ENCODE measurements around the gene OVOL2. TPM values are rescaled to one million over a fixed set of nuclear protein-coding genes. Genes with fewer than 3 reads are reported as not detected.

Gene OVOL2
- total RNA-seq, 4 donors from 2014 or later: 28.4 to 87.6 (median 48.3) TPM

DNA sequence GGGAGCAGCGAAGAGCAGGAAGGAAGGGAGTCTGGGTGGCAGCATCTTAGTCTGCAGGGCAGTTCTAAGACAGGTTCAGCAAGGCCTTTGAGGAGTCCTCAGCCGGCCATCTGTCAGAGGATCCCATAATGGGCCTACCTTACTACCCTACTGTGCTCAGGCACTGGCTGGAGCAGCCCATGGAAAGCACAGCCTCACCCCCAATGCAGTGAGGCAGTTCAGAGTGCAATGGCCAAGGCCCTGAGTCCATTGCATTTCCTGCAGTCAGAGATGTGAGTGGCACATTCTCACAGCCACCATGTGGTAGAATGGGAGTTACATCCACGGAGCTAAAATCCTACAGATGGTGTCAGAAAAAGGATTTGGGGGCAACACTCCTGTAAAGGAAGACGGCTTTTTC is 19.4 kb upstream of the OVOL2 start:
- in situ Hi-C loops (cut with MboI; ENCODE audit: low pct_ligation_motif_present in 1 of 4, low pct_unique_long_range_greater_than_20kb in 1 of 4, low sequenced_read_pairs in 3 of 4) (no loop called here), intact Hi-C loops (cut with DNase I; ENCODE audit: low total_unique reads) (no loop called here)
- peak; percentile 12 for DNase-seq
- H3K27ac ChIP-seq: peak overlapping the region in 1 of 4 donors; percentile 13
- no peaks in the 10 kb centered on the region for H3K36me3 ChIP-seq
- H3K27me3 ChIP-seq: peaks cover 3% of the 10 kb centered on the region
- WGBS, 2 donors (ENCODE audit: low coverage in 1 of 2): 38 to 64% methylated on average over 1 to 4 of the region's 4 CpGs
- H3K4me3 ChIP-seq: no peak overlapping the region
- H3K9me3 ChIP-seq: no peaks in the 10 kb centered on the region
- H3K4me1 ChIP-seq: peaks cover 0 to 13% (median 6%) of the 10 kb centered on the region in 4 donors
- TF ChIP-seq POLR2AphosphoS5 (IDR thresholded peaks at IDR 0.05): no peak
- TF ChIP-seq EP300 (IDR thresholded peaks at IDR 0.05; ENCODE audit: low read depth): no peak
- no peak for TF ChIP-seq POLR2A (IDR thresholded peaks at IDR 0.05)
- TF ChIP-seq, protein P1, sequence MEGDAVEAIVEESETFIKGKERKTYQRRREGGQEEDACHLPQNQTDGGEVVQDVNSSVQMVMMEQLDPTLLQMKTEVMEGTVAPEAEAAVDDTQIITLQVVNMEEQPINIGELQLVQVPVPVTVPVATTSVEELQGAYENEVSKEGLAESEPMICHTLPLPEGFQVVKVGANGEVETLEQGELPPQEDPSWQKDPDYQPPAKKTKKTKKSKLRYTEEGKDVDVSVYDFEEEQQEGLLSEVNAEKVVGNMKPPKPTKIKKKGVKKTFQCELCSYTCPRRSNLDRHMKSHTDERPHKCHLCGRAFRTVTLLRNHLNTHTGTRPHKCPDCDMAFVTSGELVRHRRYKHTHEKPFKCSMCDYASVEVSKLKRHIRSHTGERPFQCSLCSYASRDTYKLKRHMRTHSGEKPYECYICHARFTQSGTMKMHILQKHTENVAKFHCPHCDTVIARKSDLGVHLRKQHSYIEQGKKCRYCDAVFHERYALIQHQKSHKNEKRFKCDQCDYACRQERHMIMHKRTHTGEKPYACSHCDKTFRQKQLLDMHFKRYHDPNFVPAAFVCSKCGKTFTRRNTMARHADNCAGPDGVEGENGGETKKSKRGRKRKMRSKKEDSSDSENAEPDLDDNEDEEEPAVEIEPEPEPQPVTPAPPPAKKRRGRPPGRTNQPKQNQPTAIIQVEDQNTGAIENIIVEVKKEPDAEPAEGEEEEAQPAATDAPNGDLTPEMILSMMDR (IDR thresholded peaks at IDR 0.05): no peak

DNA sequence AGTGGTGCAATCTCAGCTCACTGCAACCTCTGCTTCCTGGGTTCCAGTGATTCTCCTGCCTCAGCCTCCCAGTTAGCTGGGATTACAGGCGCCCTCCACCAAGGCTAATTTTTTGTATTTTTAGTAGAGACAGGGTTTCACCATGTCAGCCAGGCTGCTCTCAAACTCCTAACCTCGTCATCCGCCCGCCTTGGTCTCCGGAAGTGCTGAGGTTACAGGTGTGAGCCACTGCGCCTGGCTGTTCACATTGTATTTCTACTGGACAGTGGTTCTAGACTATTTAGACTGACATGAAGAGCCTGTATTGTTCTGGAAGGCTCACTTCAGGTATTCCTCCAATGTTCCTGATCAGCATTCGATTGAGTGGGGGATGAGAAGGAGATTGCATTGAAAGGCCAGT is 14.8 kb upstream of the OVOL2 start:
- intact Hi-C loops (cut with DNase I; ENCODE audit: low total_unique reads) (no loop called here), in situ Hi-C loops (cut with MboI; ENCODE audit: low pct_ligation_motif_present in 1 of 4, low pct_unique_long_range_greater_than_20kb in 1 of 4, low sequenced_read_pairs in 3 of 4) (no loop called here)
- no peak for DNase-seq
- WGBS, 2 donors (ENCODE audit: low coverage in 1 of 2): 91 to 93% methylated on average over 5 to 7 of the region's 7 CpGs
- H3K4me1 ChIP-seq: peaks cover 0 to 13% (median 6%) of the 10 kb centered on the region in 4 donors
- H3K9me3 ChIP-seq: no peaks in the 10 kb centered on the region
- H3K4me3 ChIP-seq: no peak overlapping the region
- peaks cover 3% of the 10 kb centered on the region for H3K27me3 ChIP-seq
- TF ChIP-seq, protein P1 (IDR thresholded peaks at IDR 0.05): no peak
- TF ChIP-seq POLR2AphosphoS5 (IDR thresholded peaks at IDR 0.05): no peak
- TF ChIP-seq POLR2A (IDR thresholded peaks at IDR 0.05): no peak
- no peak for TF ChIP-seq EP300 (IDR thresholded peaks at IDR 0.05; ENCODE audit: low read depth)
- no peak overlapping the region for H3K27ac ChIP-seq
- H3K36me3 ChIP-seq: no peaks in the 10 kb centered on the region

DNA sequence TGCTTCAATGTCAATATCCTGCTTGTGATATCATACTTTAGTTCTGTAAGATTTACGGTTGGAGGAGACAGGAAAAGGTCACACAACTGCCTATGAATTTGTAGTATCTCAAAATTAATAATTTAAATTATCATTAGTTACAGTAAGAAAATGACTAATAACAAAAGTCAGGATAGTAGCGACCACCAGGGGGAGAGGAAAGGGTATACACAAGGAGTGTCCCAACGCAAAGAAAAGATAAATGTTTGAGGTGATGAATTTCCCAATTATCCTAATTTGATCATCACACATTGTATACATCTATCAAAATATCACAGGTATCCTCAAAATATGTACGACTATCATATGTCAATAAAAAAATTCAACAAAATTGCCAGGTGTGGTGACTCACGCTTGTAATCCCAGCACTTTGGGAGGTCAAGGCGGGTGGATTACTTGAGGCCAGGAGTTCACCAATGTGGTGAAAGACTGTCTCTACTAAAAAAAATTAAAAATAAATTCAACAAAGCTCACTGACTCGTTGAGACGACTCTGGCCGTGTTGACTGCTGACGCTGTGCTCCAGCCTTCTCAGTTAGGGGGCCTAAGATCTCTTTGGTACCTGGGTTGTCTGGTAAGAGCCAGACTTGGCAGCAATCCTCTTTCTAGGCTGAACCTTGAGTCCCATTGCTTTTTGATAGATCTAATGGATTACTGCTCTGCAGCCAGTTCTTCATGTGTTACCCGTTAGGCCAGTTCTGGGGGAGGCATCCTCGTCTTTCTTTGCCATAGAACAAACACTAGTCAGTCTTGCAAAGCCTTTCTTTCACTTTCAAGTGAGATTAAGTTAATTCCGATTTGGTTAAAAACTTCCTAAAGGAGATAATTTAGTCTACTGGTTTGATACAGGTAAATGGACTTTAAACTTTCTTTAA is 9.0 kb upstream of the OVOL2 start:
- no peak overlapping the region for H3K4me3 ChIP-seq
- no peak overlapping the region for H3K27ac ChIP-seq
- no peaks in the 10 kb centered on the region for H3K36me3 ChIP-seq
- H3K4me1 ChIP-seq: no peaks in the 10 kb centered on the region
- H3K9me3 ChIP-seq: no peaks in the 10 kb centered on the region
- no peak for DNase-seq
- intact Hi-C loops (cut with DNase I; ENCODE audit: low total_unique reads): no loop called here
- WGBS, 2 donors (ENCODE audit: low coverage in 1 of 2): 74 to 75% methylated on average over 13 of the region's 13 CpGs
- H3K27me3 ChIP-seq: peaks cover 13% of the 10 kb centered on the region
- in situ Hi-C loops (cut with MboI; ENCODE audit: low pct_ligation_motif_present in 1 of 4, low pct_unique_long_range_greater_than_20kb in 1 of 4, low sequenced_read_pairs in 3 of 4): no loop called here
- TF ChIP-seq POLR2AphosphoS5 (IDR thresholded peaks at IDR 0.05) (no peak), POLR2A (IDR thresholded peaks at IDR 0.05) (no peak), EP300 (IDR thresholded peaks at IDR 0.05; ENCODE audit: low read depth) (no peak)
- TF ChIP-seq, protein P1 (IDR thresholded peaks at IDR 0.05): no peak

DNA sequence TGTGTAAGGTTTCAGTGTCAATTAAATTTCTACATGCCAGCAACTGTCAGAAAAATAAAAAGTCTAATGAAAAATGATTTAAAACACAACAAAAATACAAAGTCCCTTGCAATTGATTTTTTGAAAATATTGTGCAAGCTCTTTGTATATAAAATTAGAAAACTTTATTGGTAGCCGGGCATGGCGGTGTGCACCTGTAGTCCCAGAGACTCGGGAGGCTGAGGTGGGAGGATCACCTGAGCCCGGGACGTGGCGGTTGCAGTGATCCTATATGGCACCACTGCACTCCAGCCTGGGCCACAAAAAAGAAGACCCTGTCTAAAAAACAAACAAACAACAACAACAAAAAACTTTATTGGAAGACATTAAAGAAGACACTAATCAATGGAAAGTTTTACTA is 6.0 kb upstream of the OVOL2 start:
- H3K9me3 ChIP-seq: no peaks in the 10 kb centered on the region
- H3K27me3 ChIP-seq: peaks cover 39% of the 10 kb centered on the region
- intact Hi-C loops (cut with DNase I; ENCODE audit: low total_unique reads): no loop called here
- in situ Hi-C loops (cut with MboI; ENCODE audit: low pct_ligation_motif_present in 1 of 4, low pct_unique_long_range_greater_than_20kb in 1 of 4, low sequenced_read_pairs in 3 of 4): no loop called here
- H3K27ac ChIP-seq: no peak overlapping the region
- H3K36me3 ChIP-seq: no peaks in the 10 kb centered on the region
- DNase-seq: no peak
- no peak overlapping the region for H3K4me3 ChIP-seq
- 91 to 94% methylated on average over 6 of the region's 6 CpGs for WGBS, 2 donors (ENCODE audit: low coverage in 1 of 2)
- H3K4me1 ChIP-seq: peaks cover 3 to 11% (median 7%) of the 10 kb centered on the region in 4 donors
- TF ChIP-seq POLR2A (IDR thresholded peaks at IDR 0.05) (no peak), POLR2AphosphoS5 (IDR thresholded peaks at IDR 0.05) (no peak), EP300 (IDR thresholded peaks at IDR 0.05; ENCODE audit: low read depth) (no peak)
- TF ChIP-seq, protein P1 (IDR thresholded peaks at IDR 0.05): no peak

All from transverse colon (tissue), 4 donors.